Mesendoderm (in vitro differentiated cells): Measurements from ENCODE around the gene METAP1D.

ENCODE experiments used
- DNase-seq: peaks from one replicate; pipeline ENCODE4 v3.0.0; 2013
- H2AK5ac ChIP-seq: 2 replicates; pipeline ENCODE4 v1.6.1; 2013; ENCODE audit warnings: low read length, inconsistent platforms
- H2BK120ac ChIP-seq: 2 replicates; pipeline ENCODE4 v1.6.1; 2013; ENCODE audit warnings: low read depth, mild to moderate bottlenecking, low read length, moderate library complexity, mixed read lengths
- H2BK15ac ChIP-seq: replicated peaks from 2 replicates; pipeline ENCODE4 v1.6.1; 2013; ENCODE audit warnings: low read depth, mild to moderate bottlenecking, moderate library complexity
- H2BK5ac ChIP-seq: 2 replicates; pipeline ENCODE4 v1.6.1; 2013; ENCODE audit warnings: low read length, inconsistent platforms
- H3K18ac ChIP-seq: 2 replicates; pipeline ENCODE4 v1.6.1; 2013; ENCODE audit warnings: mild to moderate bottlenecking, low read length, mixed read lengths
- H3K23ac ChIP-seq: one replicate; pipeline ENCODE4 v1.6.1; 2013; ENCODE audit warnings: low read length
- H3K27ac ChIP-seq: 2 replicates; pipeline ENCODE4 v1.5.1; 2013; ENCODE audit warnings: low read depth, mild to moderate bottlenecking, inconsistent platforms, low read length, moderate library complexity
- H3K27me3 ChIP-seq: 2 replicates; pipeline ENCODE4 v1.6.1; 2013; ENCODE audit warnings: low read length, control low read depth, mild to moderate bottlenecking, inconsistent platforms; ENCODE audit not compliant: insufficient read depth, poor library complexity
- H3K36me3 ChIP-seq: 2 replicates; pipeline ENCODE4 v1.6.1; 2013; ENCODE audit warnings: low read length, inconsistent platforms; ENCODE audit not compliant: control insufficient read depth, insufficient read depth
- H3K4ac ChIP-seq: one replicate; pipeline ENCODE4 v1.6.1; 2013; ENCODE audit warnings: low read depth, mild to moderate bottlenecking, low read length, moderate library complexity
- H3K4me1 ChIP-seq: 2 replicates; pipeline ENCODE4 v1.6.1; 2013; ENCODE audit warnings: low read depth, low read length, inconsistent platforms; ENCODE audit not compliant: control insufficient read depth
- H3K4me2 ChIP-seq: 2 replicates; pipeline ENCODE4 v1.6.1; 2013; ENCODE audit warnings: low read length
- H3K4me3 ChIP-seq: 2 replicates; pipeline ENCODE4 v1.5.1; 2013; ENCODE audit warnings: mild to moderate bottlenecking, low read length
- H3K56ac ChIP-seq: one replicate; pipeline ENCODE4 v1.6.1; 2013; ENCODE audit warnings: low read length
- H3K79me1 ChIP-seq: 2 replicates; pipeline ENCODE4 v1.6.1; 2013; ENCODE audit warnings: low read length, inconsistent platforms
- H3K79me2 ChIP-seq: 2 replicates; pipeline ENCODE4 v1.6.1; 2013; ENCODE audit warnings: mild to moderate bottlenecking, low read length; ENCODE audit not compliant: control insufficient read depth, insufficient read depth
- H3K9ac ChIP-seq: 2 replicates; pipeline ENCODE4 v1.6.1; 2013; ENCODE audit warnings: low read length, inconsistent platforms
- H4K5ac ChIP-seq: one replicate; pipeline ENCODE4 v1.6.1; 2013; ENCODE audit warnings: low read length
- H4K8ac ChIP-seq: one replicate; pipeline ENCODE4 v1.6.1; 2013; ENCODE audit warnings: low read depth, mild to moderate bottlenecking, control low read depth, low read length, moderate library complexity
- WGBS: extraction: QIAGEN DNeasy Blood & Tissue Kit; methylation state at CpG from one replicate; pipeline ENCODE4 v1.1.7; 2013; ENCODE audit warnings: low lambda C conversion rate, missing lambda C conversion rate; ENCODE audit not compliant: insufficient coverage; ENCODE audit errors: extremely low coverage; 5-methylcytosine and 5-hydroxymethylcytosine counted together

Gene METAP1D

GRCh38 chr2:172107690-172108586 lies 108.2 kb downstream of the METAP1D start:
- H2BK15ac ChIP-seq: no peak overlapping the region
- H2BK5ac ChIP-seq: no peak overlapping the region
- no peaks in the 10 kb centered on the region for H3K36me3 ChIP-seq
- no peak overlapping the region for H3K4me3 ChIP-seq
- no peak overlapping the region for H3K4me2 ChIP-seq
- no peak overlapping the region for H3K56ac ChIP-seq
- H3K27me3 ChIP-seq: peaks cover 38% of the 10 kb centered on the region
- no peak overlapping the region for H3K9ac ChIP-seq
- no peak overlapping the region for H4K5ac ChIP-seq
- H3K27ac ChIP-seq: no peak overlapping the region
- no peak overlapping the region for H3K23ac ChIP-seq
- no peak overlapping the region for H2BK120ac ChIP-seq
- no peak overlapping the region for H3K4ac ChIP-seq
- H3K4me1 ChIP-seq: peaks cover 2% of the 10 kb centered on the region
- peak; percentile 37 for DNase-seq
- H2AK5ac ChIP-seq: no peak overlapping the region
- WGBS: no CpG with 5 or more reads among the region's 51 CpGs
- no peaks in the 10 kb centered on the region for H3K79me1 ChIP-seq
- H3K18ac ChIP-seq: no peak overlapping the region
- no peak overlapping the region for H4K8ac ChIP-seq
- H3K79me2 ChIP-seq: no peaks in the 10 kb centered on the region

- no peak overlapping the region for H3K27ac ChIP-seq
Measured at GRCh38 chr2:172108587-172108930, 108.8 kb downstream of the METAP1D start.

DNA sequence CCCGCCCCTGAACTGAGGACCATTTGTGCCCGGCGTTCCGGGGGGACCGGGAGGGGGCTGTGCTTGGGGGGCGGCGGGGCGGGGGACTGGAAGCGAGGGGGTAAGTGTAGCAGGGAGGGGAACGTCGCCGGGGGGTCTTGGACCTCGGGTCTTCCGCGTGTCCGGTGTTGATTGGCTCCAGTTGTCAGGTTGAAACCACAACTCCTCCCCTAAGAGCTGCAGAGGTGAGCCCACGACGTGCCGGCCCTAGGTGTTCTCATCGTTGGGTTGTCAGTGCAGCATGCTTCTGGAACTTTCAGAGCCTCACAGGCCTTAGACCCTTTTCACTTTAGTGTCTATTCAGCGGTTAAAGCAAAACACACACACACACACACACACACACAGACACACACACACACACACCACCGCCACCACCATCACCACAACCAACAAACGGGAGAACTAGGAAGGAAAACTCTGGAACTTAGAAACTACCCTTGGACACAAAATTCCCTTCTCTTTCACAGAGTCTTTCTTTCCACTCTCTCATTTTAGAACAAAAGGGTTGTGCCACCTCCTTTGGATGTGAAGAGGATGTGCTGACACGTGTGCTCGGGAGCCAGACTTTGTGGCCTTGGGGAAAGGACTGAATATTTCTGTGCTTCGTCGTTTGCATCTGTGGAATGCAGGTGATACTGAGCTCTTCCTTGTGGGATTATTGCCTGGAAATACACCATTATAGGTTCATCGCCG lies 109.7 kb downstream of the METAP1D start:
- H2AK5ac ChIP-seq: no peak overlapping the region
- H3K79me1 ChIP-seq: no peaks in the 10 kb centered on the region
- no peak overlapping the region for H3K18ac ChIP-seq
- H3K4me2 ChIP-seq: peak overlapping the region; percentile 64
- H3K27ac ChIP-seq: no peak overlapping the region
- no peak overlapping the region for H2BK5ac ChIP-seq
- H3K4ac ChIP-seq: no peak overlapping the region
- H3K4me1 ChIP-seq: peaks cover 2% of the 10 kb centered on the region
- H4K5ac ChIP-seq: no peak overlapping the region
- peak overlapping the region; percentile 49 for H3K9ac ChIP-seq
- no peaks in the 10 kb centered on the region for H3K36me3 ChIP-seq
- no CpG with 5 or more reads among the region's 29 CpGs for WGBS
- no peak overlapping the region for H2BK120ac ChIP-seq
- peaks cover 36% of the 10 kb centered on the region for H3K27me3 ChIP-seq
- no peak overlapping the region for H4K8ac ChIP-seq
- no peak overlapping the region for H3K4me3 ChIP-seq
- no peak overlapping the region for H2BK15ac ChIP-seq
- H3K79me2 ChIP-seq: no peaks in the 10 kb centered on the region
- H3K23ac ChIP-seq: no peak overlapping the region
- H3K56ac ChIP-seq: peak overlapping the region; percentile 79
- peak; percentile 43 for DNase-seq

More at GRCh38 chr2:172108587-172108930, 108.8 kb downstream of the METAP1D start:
- no peak overlapping the region for H3K4ac ChIP-seq
- no peak overlapping the region for H2BK120ac ChIP-seq
- no CpG with 5 or more reads among the region's 8 CpGs for WGBS
- H2BK5ac ChIP-seq: no peak overlapping the region
- H3K4me3 ChIP-seq: no peak overlapping the region
- peaks cover 2% of the 10 kb centered on the region for H3K4me1 ChIP-seq
- H3K23ac ChIP-seq: peak overlapping the region; percentile 48
- DNase-seq: no peak
- H3K36me3 ChIP-seq: no peaks in the 10 kb centered on the region
- H2BK15ac ChIP-seq: no peak overlapping the region
- H3K79me1 ChIP-seq: no peaks in the 10 kb centered on the region
- no peak overlapping the region for H4K5ac ChIP-seq
- no peak overlapping the region for H4K8ac ChIP-seq
- H3K56ac ChIP-seq: no peak overlapping the region
- no peak overlapping the region for H3K18ac ChIP-seq
- no peak overlapping the region for H3K4me2 ChIP-seq
- no peak overlapping the region for H2AK5ac ChIP-seq
- peaks cover 36% of the 10 kb centered on the region for H3K27me3 ChIP-seq
- no peaks in the 10 kb centered on the region for H3K79me2 ChIP-seq
- no peak overlapping the region for H3K9ac ChIP-seq

DNA sequence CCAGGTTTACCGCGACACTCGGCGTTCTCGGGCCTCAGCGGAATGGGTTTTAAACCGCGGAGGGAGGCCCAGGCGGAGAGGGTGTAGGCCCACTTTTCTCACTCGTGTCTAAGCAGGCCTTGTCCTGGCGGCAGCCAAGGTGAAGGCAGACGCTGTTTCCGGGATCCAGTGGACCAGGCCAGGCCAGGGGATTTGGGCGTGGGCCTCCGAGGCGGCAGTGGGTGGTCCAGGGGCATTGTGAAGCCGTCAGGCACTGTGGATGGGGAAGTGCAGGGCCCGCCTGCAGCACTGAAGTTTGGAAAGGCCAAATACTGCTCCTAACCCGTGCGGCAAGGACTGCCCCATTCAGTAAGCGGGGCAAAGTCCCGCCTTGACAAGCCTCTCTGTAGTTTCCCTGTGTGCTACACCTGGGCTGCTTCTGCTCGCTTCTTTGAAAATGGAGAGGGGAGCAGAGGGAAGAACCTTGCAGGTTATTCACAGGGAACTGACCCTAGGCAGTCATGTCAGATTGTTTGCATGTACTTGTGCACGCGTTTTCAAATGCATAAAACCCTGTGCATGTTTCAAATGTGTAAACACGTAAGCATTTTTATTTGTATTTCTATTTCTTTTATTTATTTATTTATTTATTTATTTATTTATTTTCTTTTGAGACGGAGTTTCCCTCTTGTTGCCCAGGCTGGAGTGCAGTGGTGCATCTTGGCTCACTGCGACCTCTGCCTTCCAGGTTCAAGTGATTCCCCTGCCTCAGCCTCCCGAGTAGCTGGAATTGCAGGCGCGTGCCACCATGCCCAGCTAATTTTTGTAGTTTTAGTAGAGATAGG lies 110.4 kb downstream of the METAP1D start:
- no peaks in the 10 kb centered on the region for H3K79me1 ChIP-seq
- H2BK15ac ChIP-seq: no peak overlapping the region
- H3K27me3 ChIP-seq: peaks cover 35% of the 10 kb centered on the region
- no peaks in the 10 kb centered on the region for H3K36me3 ChIP-seq
- peaks cover 2% of the 10 kb centered on the region for H3K4me1 ChIP-seq
- no peak overlapping the region for H3K23ac ChIP-seq
- H4K8ac ChIP-seq: no peak overlapping the region
- H2AK5ac ChIP-seq: no peak overlapping the region
- no CpG with 5 or more reads among the region's 31 CpGs for WGBS
- DNase-seq: no peak
- H2BK120ac ChIP-seq: no peak overlapping the region
- peak overlapping the region; percentile 64 for H3K4me2 ChIP-seq
- no peaks in the 10 kb centered on the region for H3K79me2 ChIP-seq
- no peak overlapping the region for H2BK5ac ChIP-seq
- H3K4ac ChIP-seq: no peak overlapping the region
- H4K5ac ChIP-seq: no peak overlapping the region
- no peak overlapping the region for H3K18ac ChIP-seq
- no peak overlapping the region for H3K27ac ChIP-seq
- no peak overlapping the region for H3K4me3 ChIP-seq
- H3K56ac ChIP-seq: peak overlapping the region; percentile 79
- H3K9ac ChIP-seq: peak overlapping the region; percentile 49

GRCh38 chr2:172113617-172114016 lies 113.9 kb downstream of the METAP1D start:
- Histone ChIP-seq H3K4me2 (no peak overlapping the region), H3K4me1 (peaks cover 2% of the 10 kb centered on the region), H3K56ac (no peak overlapping the region), H3K27me3 (peaks cover 6% of the 10 kb centered on the region), H2BK5ac (no peak overlapping the region), H2BK15ac (no peak overlapping the region), H4K5ac (no peak overlapping the region), H3K23ac (no peak overlapping the region), H3K4me3 (no peak overlapping the region), H4K8ac (no peak overlapping the region), H3K36me3 (no peaks in the 10 kb centered on the region), H3K79me2 (no peaks in the 10 kb centered on the region), H3K79me1 (no peaks in the 10 kb centered on the region), H2AK5ac (no peak overlapping the region), H3K4ac (no peak overlapping the region), H3K9ac (no peak overlapping the region), H3K27ac (no peak overlapping the region), H2BK120ac (no peak overlapping the region), H3K18ac (no peak overlapping the region)
- peak; percentile 40 for DNase-seq
- WGBS: no CpG with 5 or more reads among the region's 2 CpGs
